MM.1S (cell line): ENCODE data around the gene LNX2.

Experiments
- EZH2 ChIP-seq: fragments of 300-600 bp; sonication (generic); optimal IDR thresholded peaks from 2 replicates; pipeline ENCODE3; 2017; ENCODE audit warnings: low read depth, mild to moderate bottlenecking, antibody characterized with exemption, low read length, mixed read lengths
- EZH2phosphoT487 ChIP-seq: fragments of 300-600 bp; sonication (generic); IDR thresholded peaks from 2 replicates; pipeline ENCODE4 v1.6.1; 2018; ENCODE audit warnings: antibody characterized with exemption, low read length
- TF ChIP-seq, protein P1 (sequence below): fragments of 300-600 bp; sonication (generic); IDR thresholded peaks from 2 replicates; pipeline ENCODE4 v1.5.1; 2016; ENCODE audit warnings: antibody characterized with exemption, low read length, mixed read lengths

DNA sequence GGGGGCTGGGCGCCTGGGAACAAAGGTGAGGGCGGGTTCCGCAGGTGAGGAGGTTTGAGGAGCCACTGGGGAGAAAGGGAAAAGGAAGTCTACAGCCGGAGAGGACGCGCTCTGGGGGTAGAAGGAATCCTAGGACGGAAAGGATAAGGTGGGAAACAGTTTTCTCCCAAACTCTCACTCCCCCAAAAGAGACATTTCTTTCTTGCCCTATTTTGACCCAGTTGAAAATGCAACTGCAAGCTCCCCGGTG is 712 bp upstream of the LNX2 start:
- TF ChIP-seq, protein P1, sequence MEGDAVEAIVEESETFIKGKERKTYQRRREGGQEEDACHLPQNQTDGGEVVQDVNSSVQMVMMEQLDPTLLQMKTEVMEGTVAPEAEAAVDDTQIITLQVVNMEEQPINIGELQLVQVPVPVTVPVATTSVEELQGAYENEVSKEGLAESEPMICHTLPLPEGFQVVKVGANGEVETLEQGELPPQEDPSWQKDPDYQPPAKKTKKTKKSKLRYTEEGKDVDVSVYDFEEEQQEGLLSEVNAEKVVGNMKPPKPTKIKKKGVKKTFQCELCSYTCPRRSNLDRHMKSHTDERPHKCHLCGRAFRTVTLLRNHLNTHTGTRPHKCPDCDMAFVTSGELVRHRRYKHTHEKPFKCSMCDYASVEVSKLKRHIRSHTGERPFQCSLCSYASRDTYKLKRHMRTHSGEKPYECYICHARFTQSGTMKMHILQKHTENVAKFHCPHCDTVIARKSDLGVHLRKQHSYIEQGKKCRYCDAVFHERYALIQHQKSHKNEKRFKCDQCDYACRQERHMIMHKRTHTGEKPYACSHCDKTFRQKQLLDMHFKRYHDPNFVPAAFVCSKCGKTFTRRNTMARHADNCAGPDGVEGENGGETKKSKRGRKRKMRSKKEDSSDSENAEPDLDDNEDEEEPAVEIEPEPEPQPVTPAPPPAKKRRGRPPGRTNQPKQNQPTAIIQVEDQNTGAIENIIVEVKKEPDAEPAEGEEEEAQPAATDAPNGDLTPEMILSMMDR, result no peak
- no peak for TF ChIP-seq EZH2
- TF ChIP-seq EZH2phosphoT487, result no peak
